ENCODE data around the gene PUS10.
"Not testable (repeated sequence)": the region's sequence is repeated elsewhere in the genome, so short reads cannot be mapped to it uniquely, and the experiment has no call there.

The PUS10 gene

GRCh38 chr2:61012303-61012702, 5.8 kb downstream of the PUS10 start:
- DNase-seq (ENCODE audit: low spot score) = peak; percentile 11

GRCh38 chr2:61011678-61012077, 6.4 kb downstream of the PUS10 start:
- no peak for DNase-seq (ENCODE audit: low spot score)

- DNase-seq (ENCODE audit: low spot score) = no peak
These were observed 8.7 kb downstream of the PUS10 start for GRCh38 chr2:61009355-61009754.

- no peak for DNase-seq (ENCODE audit: low spot score)
These were observed 11.5 kb downstream of the PUS10 start for GRCh38 chr2:61006486-61007105.

- DNase-seq (ENCODE audit: low spot score) = no peak
These were observed 12.3 kb downstream of the PUS10 start for GRCh38 chr2:61005736-61006135.

- peak; percentile 21 for DNase-seq (ENCODE audit: low spot score)
These were observed 19.2 kb downstream of the PUS10 start for GRCh38 chr2:60998628-60999545.

- DNase-seq (ENCODE audit: low spot score) = no peak
These were observed 23.9 kb downstream of the PUS10 start for GRCh38 chr2:60994131-60994530.

GRCh38 chr2:60992985-60993392, 25.1 kb downstream of the PUS10 start:
- no peak for DNase-seq (ENCODE audit: low spot score)

GRCh38 chr2:60991644-60992043, 26.4 kb downstream of the PUS10 start:
- no peak for DNase-seq (ENCODE audit: low spot score)

GRCh38 chr2:60989259-60989658, 28.8 kb downstream of the PUS10 start:
- no peak for DNase-seq (ENCODE audit: low spot score)

- DNase-seq (ENCODE audit: low spot score) = not testable (repeated sequence)
These were observed 30.4 kb downstream of the PUS10 start for GRCh38 chr2:60987656-60988055.

GRCh38 chr2:60987041-60987440, 31.0 kb downstream of the PUS10 start:
- DNase-seq (ENCODE audit: low spot score) = no peak

GRCh38 chr2:60984720-60985119, 33.3 kb downstream of the PUS10 start:
- DNase-seq (ENCODE audit: low spot score) = no peak

GRCh38 chr2:60982066-60982465, 36.0 kb downstream of the PUS10 start:
- DNase-seq (ENCODE audit: low spot score) = not testable (repeated sequence)

- DNase-seq (ENCODE audit: low spot score) = no peak
These were observed 37.8 kb downstream of the PUS10 start for GRCh38 chr2:60980071-60980815.

- no peak for DNase-seq (ENCODE audit: low spot score)
These were observed 38.8 kb downstream of the PUS10 start for GRCh38 chr2:60979231-60979630.

- DNase-seq (ENCODE audit: low spot score) = no peak
These were observed 40.5 kb downstream of the PUS10 start for GRCh38 chr2:60977562-60977895.

- DNase-seq (ENCODE audit: low spot score) = no peak
These were observed 41.0 kb downstream of the PUS10 start for GRCh38 chr2:60976875-60977561.

- no peak for DNase-seq (ENCODE audit: low spot score)
These were observed 41.7 kb downstream of the PUS10 start for GRCh38 chr2:60976256-60976850.

GRCh38 chr2:60974652-60975051, 43.4 kb downstream of the PUS10 start:
- DNase-seq (ENCODE audit: low spot score) = no peak

GRCh38 chr2:60973705-60974104, 44.4 kb downstream of the PUS10 start:
- no peak for DNase-seq (ENCODE audit: low spot score)

All from hepatic stellate cell (primary cell).